Small intestine (tissue), 7 donors: Measurements from ENCODE around the gene KDM4B. TPM values are rescaled to one million over a fixed set of nuclear protein-coding genes. Genes with fewer than 3 reads are reported as not detected.

ENCODE experiments used
- DNase-seq, 2 donors: peaks; one replicate each; pipeline versions ENCODE4 v3.0.0 to v3.0.0-alpha.2; 2013
- FAIRE-seq: peaks from 2 replicates; lab custom pipeline; 2012; peaks lifted over from hg19 to GRCh38; lab: Jason Lieb, UNC
- H3K27ac ChIP-seq, 3 donors: one replicate each; pipeline ENCODE4 v1.5.1; 2013; ENCODE audit warnings: low read length in 2 of 3, mild to moderate bottlenecking in 2 of 3, control low read depth in 1 of 3, inconsistent platforms in 1 of 3, low read depth in 1 of 3, moderate library complexity in 1 of 3
- H3K27me3 ChIP-seq, 3 donors: one replicate each; pipeline ENCODE4 v1.6.1; 2013; ENCODE audit warnings: low read length in 3 of 3, inconsistent platforms in 1 of 3; ENCODE audit not compliant: control insufficient read depth in 3 of 3, insufficient read depth in 3 of 3
- H3K36me3 ChIP-seq, 3 donors: one replicate each; pipeline ENCODE4 v1.6.1; 2013; ENCODE audit warnings: low read length in 3 of 3, inconsistent platforms in 1 of 3, low read depth in 1 of 3, mild to moderate bottlenecking in 1 of 3, moderate library complexity in 1 of 3; ENCODE audit not compliant: control insufficient read depth in 3 of 3, insufficient read depth in 2 of 3
- H3K4me1 ChIP-seq, 3 donors: one replicate each; pipeline ENCODE4 v1.6.1; 2013; ENCODE audit warnings: low read length in 2 of 3, inconsistent platforms in 1 of 3, low read depth in 1 of 3, mild to moderate bottlenecking in 1 of 3, moderate library complexity in 1 of 3; ENCODE audit not compliant: control insufficient read depth in 3 of 3, insufficient read depth in 2 of 3
- H3K4me3 ChIP-seq, 3 donors: one replicate each; pipeline ENCODE4 v1.5.1; 2013; ENCODE audit warnings: low read length in 3 of 3, control low read depth in 1 of 3, inconsistent platforms in 1 of 3, low read depth in 1 of 3, mild to moderate bottlenecking in 1 of 3, moderate library complexity in 1 of 3
- H3K9me3 ChIP-seq, 2 donors: one replicate each; pipeline ENCODE4 v1.6.1; 2013; ENCODE audit warnings: low read depth in 1 of 2, low read length in 1 of 2; ENCODE audit not compliant: control insufficient read depth in 2 of 2, insufficient read depth in 1 of 2
- WGBS, 3 donors: extraction: QIAGEN DNeasy Blood & Tissue Kit; methylation state at CpG; one replicate each; pipeline ENCODE4 v1.1.7; 2013; 5-methylcytosine and 5-hydroxymethylcytosine counted together
- polyA plus RNA-seq, 4 donors: library from polyadenylated mRNA; stranded (reverse) in 3 of 4; unstranded in 1 of 4; fragments of 200-250 nt in 3 of 4; fragments of 120-200 nt in 1 of 4; gene quantifications; one replicate each; pipeline versions ENCODE4 v1.2.1 to v1.2.3, GENCODE V29; 2013
- donor health status: healthy with polysubstance abuse.
- donor health status: control.
- donor health status: control.
- donor health status: Bipolar disorder and iron deficiency.
- donor health status: healthy.

The KDM4B gene
- polyA plus RNA-seq, 4 donors: 8.1 to 12.0 (median 10.6) TPM

GRCh38 chr19:4976401-4977298, 7.7 kb downstream of the KDM4B start:
- no peak overlapping the region for H3K4me3 ChIP-seq
- WGBS, 3 donors: 56 to 83% (median 79%) methylated on average over 33 of the region's 33 CpGs
- H3K27ac ChIP-seq: peak overlapping the region in 1 of 3 donors; percentile 87
- DNase-seq (peak; percentile 8 to 12), FAIRE-seq (no peak)
- H3K9me3 ChIP-seq: no peaks in the 10 kb centered on the region
- H3K27me3 ChIP-seq: no peaks in the 10 kb centered on the region
- peaks cover 0 to 8% (median 3%) of the 10 kb centered on the region in 3 donors for H3K4me1 ChIP-seq
- peaks cover 0 to 36% (median 3%) of the 10 kb centered on the region in 3 donors for H3K36me3 ChIP-seq

- H3K4me3 ChIP-seq: no peak overlapping the region
- peaks cover 0 to 31% (median 3%) of the 10 kb centered on the region in 3 donors for H3K36me3 ChIP-seq
- no peaks in the 10 kb centered on the region for H3K27me3 ChIP-seq
- H3K9me3 ChIP-seq: no peaks in the 10 kb centered on the region
- H3K4me1 ChIP-seq: peaks cover 0 to 7% (median 3%) of the 10 kb centered on the region in 3 donors
- 73 to 85% (median 84%) methylated on average over 35 to 36 of the region's 36 CpGs for WGBS, 3 donors
- H3K27ac ChIP-seq: peak overlapping the region in 1 of 3 donors; percentile 87
- no peak for FAIRE-seq
- no peak for DNase-seq
Measured at GRCh38 chr19:4977299-4978174, 8.6 kb downstream of the KDM4B start.

- Histone ChIP-seq H3K27me3 (no peaks in the 10 kb centered on the region), H3K4me1 (peaks cover 0 to 3% (median 3%) of the 10 kb centered on the region in 3 donors), H3K36me3 (peaks cover under 1 to 37% (median 3%) of the 10 kb centered on the region in 3 donors), H3K4me3 (no peak overlapping the region), H3K27ac (no peak overlapping the region), H3K9me3 (no peaks in the 10 kb centered on the region)
- no peak for FAIRE-seq
- DNase-seq: no peak
- WGBS, 3 donors: 84 to 92% (median 88%) methylated on average over 8 of the region's 8 CpGs
Measured at GRCh38 chr19:4979211-4979807, 10.4 kb downstream of the KDM4B start.

GRCh38 chr19:4980067-4980466, 11.2 kb downstream of the KDM4B start:
- 72 to 86% (median 76%) methylated on average over 3 of the region's 3 CpGs for WGBS, 3 donors
- Histone ChIP-seq H3K27ac (no peak overlapping the region), H3K4me1 (peaks cover 0 to 3% (median 3%) of the 10 kb centered on the region in 3 donors), H3K36me3 (peaks cover 3 to 41% (median 4%) of the 10 kb centered on the region in 3 donors), H3K4me3 (no peak overlapping the region), H3K9me3 (no peaks in the 10 kb centered on the region), H3K27me3 (no peaks in the 10 kb centered on the region)
- FAIRE-seq (no peak), DNase-seq (no peak)

- Histone ChIP-seq H3K27me3 (no peaks in the 10 kb centered on the region), H3K27ac (no peak overlapping the region), H3K9me3 (no peaks in the 10 kb centered on the region), H3K4me1 (peaks cover 0 to 3% (median 3%) of the 10 kb centered on the region in 3 donors), H3K36me3 (peaks cover 3 to 44% (median 4%) of the 10 kb centered on the region in 3 donors), H3K4me3 (no peak overlapping the region)
- DNase-seq: no peak
- no peak for FAIRE-seq
- 77 to 83% (median 81%) methylated on average over 25 to 27 of the region's 27 CpGs for WGBS, 3 donors
Measured at GRCh38 chr19:4980838-4981680, 12.1 kb downstream of the KDM4B start.

- no peaks in the 10 kb centered on the region for H3K9me3 ChIP-seq
- DNase-seq (no peak), FAIRE-seq (no peak)
- peaks cover 3 to 40% (median 4%) of the 10 kb centered on the region in 3 donors for H3K36me3 ChIP-seq
- H3K27me3 ChIP-seq: no peaks in the 10 kb centered on the region
- WGBS, 3 donors: 75 to 81% (median 76%) methylated on average over 3 of the region's 3 CpGs
- H3K4me1 ChIP-seq: peaks cover 0 to 3% (median 3%) of the 10 kb centered on the region in 3 donors
- H3K4me3 ChIP-seq: no peak overlapping the region
- no peak overlapping the region for H3K27ac ChIP-seq
Measured at GRCh38 chr19:4981681-4981958, 12.7 kb downstream of the KDM4B start.

- H3K9me3 ChIP-seq: no peaks in the 10 kb centered on the region
- DNase-seq: no peak
- H3K27ac ChIP-seq: no peak overlapping the region
- 87 to 96% (median 91%) methylated on average over 23 of the region's 23 CpGs for WGBS, 3 donors
- H3K36me3 ChIP-seq: peaks cover 0 to 29% (median 4%) of the 10 kb centered on the region in 3 donors
- no peaks in the 10 kb centered on the region for H3K27me3 ChIP-seq
- H3K4me1 ChIP-seq: peaks cover 0 to 5% (median 0%) of the 10 kb centered on the region in 3 donors
- FAIRE-seq: no peak
- H3K4me3 ChIP-seq: no peak overlapping the region
Measured at GRCh38 chr19:4983346-4984105, 14.6 kb downstream of the KDM4B start.
